GM03348 (cell line): ENCODE results near the gene RAD23B.

Experiments used
- DNase-seq: peaks from one replicate; pipeline ENCODE4 v3.0.0; 2012; ENCODE audit warnings: low spot score

RAD23B gene

DNA sequence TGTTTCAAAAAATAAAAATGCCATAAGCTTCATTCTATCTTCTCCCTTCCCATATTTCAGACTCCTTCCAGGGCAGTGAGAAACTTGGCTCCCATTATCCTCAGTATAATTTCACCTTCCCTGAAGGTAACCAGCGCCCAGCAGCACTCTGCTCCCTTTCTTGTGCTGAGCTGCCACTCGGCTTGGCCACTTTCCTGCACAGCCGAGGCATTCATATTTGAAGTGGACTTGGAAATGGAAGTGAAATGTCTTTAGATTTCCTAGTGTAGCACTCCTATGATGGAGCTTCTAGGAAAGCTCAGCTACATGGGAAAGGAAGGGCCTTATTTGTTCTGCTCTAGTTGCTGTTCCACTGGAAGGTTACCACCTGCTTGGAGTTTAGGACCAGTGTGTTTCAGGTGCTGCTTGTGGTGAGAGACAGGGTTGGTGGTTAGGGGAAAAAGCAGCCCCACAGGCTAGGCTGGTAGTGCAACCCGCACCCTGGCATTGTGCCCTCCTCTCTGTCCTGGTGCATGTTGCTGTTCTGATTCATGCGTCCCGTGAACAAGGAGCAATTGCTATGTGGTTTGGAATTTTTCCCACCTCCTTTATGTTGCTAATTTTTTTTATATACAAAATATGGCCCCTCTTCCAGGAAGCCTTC is 53.8 kb downstream of the RAD23B start:
- peak; percentile 76 for DNase-seq

- DNase-seq, result peak; percentile 45
Measured at GRCh38 chr9:107337676-107338590, 54.9 kb downstream of the RAD23B start.

- no peak for DNase-seq
Measured at GRCh38 chr9:107338911-107339659, 56.0 kb downstream of the RAD23B start.

GRCh38 chr9:107340920-107341632 is 58.0 kb downstream of the RAD23B start:
- DNase-seq, result peak; percentile 80

- DNase-seq, result no peak
Measured at GRCh38 chr9:107342476-107343161, 59.5 kb downstream of the RAD23B start.

- DNase-seq, result no peak
Measured at GRCh38 chr9:107345327-107345726, 62.2 kb downstream of the RAD23B start.

GRCh38 chr9:107348836-107349235 is 65.8 kb downstream of the RAD23B start:
- DNase-seq, result no peak

GRCh38 chr9:107350443-107350842 is 67.4 kb downstream of the RAD23B start:
- no peak for DNase-seq

DNA sequence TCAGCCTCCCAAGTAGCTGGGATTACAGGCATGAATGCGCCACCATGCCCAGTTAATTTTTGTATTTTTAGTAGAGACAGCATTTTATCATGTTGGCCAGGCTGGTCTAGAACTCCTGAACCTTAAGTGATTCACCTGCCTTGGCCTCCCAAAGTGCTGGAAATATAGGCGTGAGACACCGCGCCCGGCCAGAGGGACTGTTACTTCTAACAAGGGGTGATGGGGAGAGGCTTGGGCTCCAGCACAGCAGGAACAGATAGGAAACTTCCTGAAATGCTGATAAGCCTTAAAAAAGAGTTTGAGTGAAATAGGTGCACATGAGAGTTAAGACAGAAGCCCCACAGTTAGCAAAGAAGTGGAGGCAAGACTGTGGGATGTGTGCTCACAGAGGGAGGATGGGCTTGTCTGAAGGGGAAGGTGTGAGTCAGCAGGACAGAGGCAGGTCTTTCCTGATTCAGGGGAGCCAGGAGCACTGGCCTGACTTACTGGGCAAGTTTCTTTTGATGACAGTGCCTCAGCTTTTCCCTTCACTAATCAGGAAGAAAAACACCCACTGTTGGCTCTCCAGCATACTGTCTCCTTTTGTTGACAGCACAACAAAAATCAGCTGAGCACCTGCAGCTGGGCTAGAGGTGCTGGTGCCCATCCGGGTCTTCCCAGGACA is 68.4 kb downstream of the RAD23B start:
- DNase-seq, result peak; percentile 26

DNA sequence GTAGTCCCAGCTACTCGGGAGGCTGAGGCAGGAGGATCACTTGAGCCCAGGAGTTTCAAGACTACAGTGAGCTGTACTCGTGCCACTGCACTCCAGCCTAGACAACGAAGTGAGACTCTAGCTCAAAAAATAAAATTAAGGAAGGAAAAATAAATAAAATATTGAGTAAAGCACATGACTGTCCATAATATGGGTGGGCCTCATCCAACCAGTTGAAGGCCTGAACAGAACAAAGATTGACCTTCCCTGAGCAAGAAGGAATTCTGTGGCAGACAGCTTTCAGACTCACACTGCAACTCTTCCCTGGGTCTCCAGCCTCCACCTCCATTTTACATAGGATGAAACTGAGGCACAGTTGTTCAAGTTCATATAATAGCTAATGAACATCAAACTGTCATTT is 72.3 kb downstream of the RAD23B start:
- DNase-seq, result no peak

DNA sequence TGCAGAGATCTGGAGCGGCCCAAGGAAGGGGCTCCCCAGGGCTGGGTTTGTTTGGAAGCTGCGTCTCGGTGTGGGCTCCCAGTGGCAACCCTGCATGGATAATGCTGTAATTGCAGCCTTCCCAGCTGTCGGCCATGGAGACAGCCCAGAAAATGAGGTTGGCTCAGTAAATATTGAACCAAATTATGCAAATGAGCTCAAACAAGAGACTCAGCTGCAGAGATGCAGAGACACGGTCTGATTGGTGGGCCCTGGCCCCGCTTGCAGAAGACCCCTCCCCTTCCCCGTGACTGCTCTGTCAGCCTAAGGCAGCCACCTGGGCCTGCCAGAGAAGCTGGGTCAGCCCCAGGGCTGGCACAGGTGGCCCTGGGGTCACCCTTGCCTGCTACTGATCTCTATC is 75.9 kb downstream of the RAD23B start:
- no peak for DNase-seq

DNA sequence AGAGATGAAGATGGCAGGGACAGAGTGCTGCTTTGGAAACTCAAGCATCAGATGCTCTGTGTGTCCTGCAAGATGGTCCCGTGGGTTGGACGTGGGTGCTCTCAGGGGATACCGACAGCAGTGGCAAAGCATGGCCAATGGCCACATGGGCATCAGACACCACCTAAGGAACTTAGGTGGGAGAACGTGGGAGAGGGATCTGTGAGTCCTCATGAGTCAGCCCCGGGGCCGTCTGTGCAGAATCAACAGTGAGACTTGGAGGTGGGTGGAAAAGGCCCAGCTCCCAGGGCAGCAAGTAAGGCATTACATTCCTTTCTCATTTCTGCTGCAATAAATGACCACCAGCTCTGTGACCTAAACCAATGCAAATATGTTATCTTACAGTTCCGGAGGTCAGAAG is 77.0 kb downstream of the RAD23B start:
- no peak for DNase-seq

DNA sequence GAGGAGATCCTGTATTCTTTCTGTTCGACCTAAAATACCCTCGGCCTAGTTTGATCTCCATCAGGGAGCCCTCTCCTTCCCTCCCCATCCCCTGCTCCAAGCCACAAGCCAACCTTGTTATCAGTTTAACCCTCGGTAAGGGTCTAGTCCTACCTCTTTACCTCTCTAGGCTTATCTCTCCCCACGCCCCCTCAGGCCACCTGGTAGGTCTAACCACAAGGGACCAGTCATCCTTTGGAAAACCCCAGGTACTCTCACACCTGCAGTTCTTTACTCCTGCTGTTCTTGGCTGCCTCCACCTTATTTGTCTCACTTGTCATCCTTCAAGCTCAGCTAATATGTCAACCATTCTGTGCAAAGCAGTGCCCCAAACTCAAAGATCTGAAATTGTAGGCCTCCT is 78.7 kb downstream of the RAD23B start:
- DNase-seq, result no peak

DNA sequence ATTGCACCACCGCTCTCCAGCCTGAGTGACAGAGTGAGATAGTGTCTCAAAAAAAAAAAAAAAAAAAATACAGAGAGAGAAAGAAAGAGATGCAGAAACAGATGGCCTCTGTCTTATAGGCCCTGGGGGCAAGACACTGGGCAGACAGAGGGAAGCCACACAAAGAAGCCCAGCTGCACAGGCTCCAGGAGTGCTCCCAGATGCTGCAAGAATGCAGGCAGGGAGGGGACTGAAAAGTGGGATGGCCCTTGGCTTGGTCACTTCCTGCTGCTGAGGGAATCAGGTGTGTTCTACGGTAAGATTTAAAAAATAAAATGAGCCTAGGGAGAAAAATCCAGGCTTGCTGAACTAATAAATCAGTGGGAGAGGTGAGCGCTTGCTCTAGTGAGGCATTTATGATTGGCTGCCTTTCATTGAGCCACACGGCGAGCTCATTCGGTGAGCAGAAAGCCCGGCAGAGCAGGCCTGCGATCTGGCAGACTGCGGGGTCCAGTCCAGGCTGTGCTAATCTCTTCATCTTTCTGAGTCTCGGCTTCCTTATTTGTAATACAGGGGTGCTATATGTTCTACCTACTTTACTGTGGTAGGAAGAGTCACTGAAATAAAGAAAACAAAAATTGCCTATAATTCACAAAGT is 80.6 kb downstream of the RAD23B start:
- DNase-seq, result no peak

DNA sequence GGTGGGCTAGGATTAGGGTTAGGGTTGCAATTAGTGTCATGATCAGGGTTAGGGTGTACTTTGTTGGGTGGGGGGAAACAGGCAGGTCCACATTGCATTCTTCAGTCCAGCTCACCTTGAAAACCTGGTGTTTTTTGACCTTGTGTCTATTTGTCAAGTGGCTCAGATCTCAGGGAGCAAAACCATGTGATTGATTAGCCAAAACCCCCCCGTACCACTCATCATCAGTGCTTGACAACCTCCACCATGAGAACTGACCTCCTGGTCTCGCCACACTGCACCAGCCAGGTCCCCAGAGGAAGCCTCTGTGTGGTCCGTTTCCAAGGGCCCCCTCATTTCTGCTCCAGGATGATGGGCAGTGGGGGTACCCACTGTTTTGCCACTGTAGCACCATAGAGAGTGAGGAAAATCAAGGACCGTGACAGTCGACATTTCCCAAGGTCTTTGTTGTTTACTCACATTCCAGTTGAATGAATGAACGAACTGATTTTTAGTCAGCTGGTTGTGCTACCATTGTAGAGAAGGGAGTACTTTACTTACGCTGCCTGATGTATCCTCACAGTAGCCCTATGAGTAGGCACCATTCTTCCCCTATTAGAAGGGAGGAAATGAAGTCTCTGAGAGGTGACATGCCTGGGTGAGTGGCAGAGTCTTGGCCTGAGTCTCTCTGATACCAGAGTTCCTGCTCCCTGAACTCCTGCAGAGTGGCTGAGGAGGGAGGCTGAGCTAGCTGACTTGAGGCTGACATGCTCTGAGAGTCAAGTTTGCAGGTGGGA is 84.8 kb downstream of the RAD23B start:
- no peak for DNase-seq

- no peak for DNase-seq
Measured at GRCh38 chr9:107368696-107369095, 85.6 kb downstream of the RAD23B start.

DNA sequence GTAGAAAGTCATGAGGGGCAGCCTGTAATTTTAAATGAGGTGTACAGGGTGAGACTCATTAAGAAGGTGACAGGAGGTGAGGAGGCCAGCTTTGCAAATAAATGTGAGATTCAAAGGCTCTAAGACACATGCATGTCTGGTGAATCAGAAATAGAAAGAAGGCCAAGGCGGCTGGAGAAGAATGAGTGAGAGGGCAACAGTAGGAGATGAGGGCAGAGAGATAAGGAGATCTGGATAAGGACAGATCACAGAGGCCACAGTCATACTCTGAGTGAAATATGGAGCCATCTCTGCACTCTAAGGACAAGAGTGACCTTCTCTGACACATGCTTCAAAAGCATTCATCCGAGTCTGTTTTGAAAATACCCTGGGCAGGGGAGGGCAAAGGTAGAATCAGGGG is 90.7 kb downstream of the RAD23B start:
- no peak for DNase-seq

DNA sequence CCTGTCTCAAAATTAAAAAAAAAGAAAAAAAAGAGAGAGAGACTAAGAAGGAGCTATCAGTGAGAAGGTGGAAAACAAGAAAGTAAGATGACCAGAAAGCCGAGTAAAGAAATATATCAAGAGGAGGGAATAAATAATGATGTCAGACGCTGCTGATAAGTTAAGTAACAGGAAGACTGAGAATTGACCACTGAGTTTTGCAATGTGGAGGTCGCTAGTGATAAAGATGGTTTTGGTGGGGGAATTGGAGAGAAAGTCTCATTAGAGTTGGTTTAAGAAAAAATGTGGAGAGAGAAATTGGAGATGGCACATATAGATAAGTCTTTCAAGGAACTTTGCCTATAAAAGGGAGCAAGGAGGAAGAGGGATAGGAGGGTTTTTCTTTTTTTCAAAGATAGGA is 91.9 kb downstream of the RAD23B start:
- no peak for DNase-seq

DNA sequence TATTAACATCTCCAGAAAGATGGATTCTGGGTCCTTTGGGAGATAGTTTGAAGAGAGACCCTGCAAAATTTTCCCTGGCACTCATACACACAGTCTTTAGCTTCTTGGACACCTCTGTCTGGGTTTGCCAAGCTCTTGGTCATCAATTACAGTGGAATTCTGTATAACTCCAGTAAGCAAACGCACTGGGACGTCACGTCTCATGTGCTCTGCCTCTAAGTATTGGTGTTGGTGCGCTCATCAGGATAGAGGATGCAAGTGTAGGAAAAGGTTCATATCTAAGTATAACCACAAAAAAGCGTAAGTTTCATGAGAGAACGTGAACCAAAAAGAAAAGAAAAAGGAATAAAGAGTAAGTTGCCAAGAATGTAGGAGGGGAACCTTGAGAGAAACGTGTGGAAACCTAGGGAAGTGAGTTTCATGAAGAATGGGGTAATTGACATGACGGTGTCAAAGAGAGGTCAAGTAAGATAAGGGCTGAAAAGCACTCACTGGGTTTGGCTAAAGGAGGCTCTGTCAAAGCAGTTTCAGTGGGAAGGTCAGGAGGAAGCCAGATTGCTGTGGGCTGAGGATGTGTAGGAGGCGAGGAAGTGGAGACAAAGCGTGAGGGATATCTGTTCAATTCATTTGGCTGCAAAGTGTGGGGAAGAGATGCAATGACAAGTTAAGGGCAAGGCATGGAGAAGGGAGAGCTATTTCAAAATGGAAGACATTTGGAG is 92.7 kb downstream of the RAD23B start:
- no peak for DNase-seq
